MCF 10A (cell line): Measurements from ENCODE around the gene PIM3. TPM values are rescaled to one million over a fixed set of nuclear protein-coding genes. Genes with fewer than 3 reads are reported as not detected.

Source experiments
- BruUV-seq: library from RNA; stranded (reverse); fragments of 400-500 nt; replicated peaks from 2 replicates; lab custom pipeline; 2021; lab: Mats Ljungman, UMichigan
- CTCF ChIA-PET: fragments of 300-600 bp; sonication (Branson Sonifier 250); formaldehyde crosslinking; extraction: SDS; loops from one replicate; lab custom pipeline; 2021; ENCODE audit warnings: antibody characterized with exemption, inconsistent platforms; lab: Yijun Ruan, JAX
- POLR2A ChIA-PET: fragments of 300-600, 350-650 bp; sonication (Branson Sonifier 250); formaldehyde crosslinking; extraction: SDS; loops from one replicate; lab custom pipeline; 2020; ENCODE audit warnings: antibody characterized with exemption, inconsistent platforms; lab: Yijun Ruan, JAX
- DNase-seq: peaks from one replicate; pipeline ENCODE4 v3.0.0-alpha.2; 2018; ENCODE audit not compliant: unreplicated experiment
- H3K27ac Mint-ChIP-seq: one replicate; pipeline ENCODE4 v1.8.0; 2022; ENCODE audit warnings: mild to moderate bottlenecking, low read depth, mixed read lengths; ENCODE audit not compliant: unreplicated experiment
- H3K27me3 Mint-ChIP-seq: one replicate; pipeline ENCODE4 v1.8.0; 2022; ENCODE audit warnings: mixed read lengths; ENCODE audit not compliant: insufficient read depth, unreplicated experiment
- H3K36me3 Mint-ChIP-seq: one replicate; pipeline ENCODE4 v1.8.0; 2022; ENCODE audit warnings: mild to moderate bottlenecking, moderate library complexity, mixed read lengths; ENCODE audit not compliant: insufficient read depth, unreplicated experiment
- H3K4me1 Mint-ChIP-seq: one replicate; pipeline ENCODE4 v1.8.0; 2022; ENCODE audit warnings: mixed read lengths; ENCODE audit not compliant: insufficient read depth, unreplicated experiment
- H3K4me3 Mint-ChIP-seq: one replicate; pipeline ENCODE4 v1.8.0; 2022; ENCODE audit warnings: mild to moderate bottlenecking, moderate library complexity, mixed read lengths; ENCODE audit not compliant: unreplicated experiment
- H3K9me3 Mint-ChIP-seq: one replicate; pipeline ENCODE4 v1.8.0; 2022; ENCODE audit warnings: mixed read lengths; ENCODE audit not compliant: unreplicated experiment
- intact Hi-C: fragments of 100-400 bp; cut with micrococcal nuclease; formaldehyde crosslinking; loops from 2 replicates; pipeline ENCODE4 v1.14.1; 2022
- total RNA-seq: library from RNA; stranded (reverse); gene quantifications from 2 replicates; pipeline ENCODE4 v1.2.3, GENCODE V29; 2022
- TF ChIP-seq, protein P1 (sequence below): fragments of 200-600 bp; IDR thresholded peaks from one replicate; pipeline ENCODE4 v1.8.0; 2022; ENCODE audit warnings: antibody characterized with exemption, mild to moderate bottlenecking; ENCODE audit not compliant: unreplicated experiment

Gene PIM3
- total RNA-seq, 1 experiment from 2014 or later: 56.3 TPM

DNA sequence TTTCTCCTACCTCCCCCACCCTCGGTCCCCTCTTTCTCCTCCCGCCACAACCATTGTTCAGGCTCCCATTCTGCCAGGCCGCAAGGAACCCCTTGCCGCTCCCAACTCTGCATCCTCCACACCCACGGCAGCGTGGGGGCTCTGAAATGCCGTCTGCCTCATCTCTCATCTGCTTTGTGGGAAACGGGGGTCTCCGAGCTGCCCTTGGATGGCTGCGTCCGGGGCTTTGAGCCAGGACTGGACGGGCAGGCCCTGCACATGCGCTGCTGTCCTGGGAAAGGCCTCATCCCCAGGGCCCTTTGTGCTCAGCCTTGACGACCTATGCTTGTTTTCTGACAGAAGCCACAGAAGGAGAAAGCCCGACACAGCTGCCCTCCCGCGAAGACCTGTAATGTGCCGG lies 33.7 kb upstream of the PIM3 start:
- no peak overlapping the region for H3K27ac Mint-ChIP-seq
- BruUV-seq: no TSS peak
- CTCF ChIA-PET: interaction anchor here (1.5 kb wide), 1 partner anchor 103 kb away, joined by 8 read pairs; no protein-coding TSS in a partner anchor
- TF ChIP-seq, protein P1, sequence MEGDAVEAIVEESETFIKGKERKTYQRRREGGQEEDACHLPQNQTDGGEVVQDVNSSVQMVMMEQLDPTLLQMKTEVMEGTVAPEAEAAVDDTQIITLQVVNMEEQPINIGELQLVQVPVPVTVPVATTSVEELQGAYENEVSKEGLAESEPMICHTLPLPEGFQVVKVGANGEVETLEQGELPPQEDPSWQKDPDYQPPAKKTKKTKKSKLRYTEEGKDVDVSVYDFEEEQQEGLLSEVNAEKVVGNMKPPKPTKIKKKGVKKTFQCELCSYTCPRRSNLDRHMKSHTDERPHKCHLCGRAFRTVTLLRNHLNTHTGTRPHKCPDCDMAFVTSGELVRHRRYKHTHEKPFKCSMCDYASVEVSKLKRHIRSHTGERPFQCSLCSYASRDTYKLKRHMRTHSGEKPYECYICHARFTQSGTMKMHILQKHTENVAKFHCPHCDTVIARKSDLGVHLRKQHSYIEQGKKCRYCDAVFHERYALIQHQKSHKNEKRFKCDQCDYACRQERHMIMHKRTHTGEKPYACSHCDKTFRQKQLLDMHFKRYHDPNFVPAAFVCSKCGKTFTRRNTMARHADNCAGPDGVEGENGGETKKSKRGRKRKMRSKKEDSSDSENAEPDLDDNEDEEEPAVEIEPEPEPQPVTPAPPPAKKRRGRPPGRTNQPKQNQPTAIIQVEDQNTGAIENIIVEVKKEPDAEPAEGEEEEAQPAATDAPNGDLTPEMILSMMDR: no peak
- POLR2A ChIA-PET: interaction anchor here (1.6 kb wide), 1 partner anchor 9 kb away, joined by 5 read pairs; the partner anchor contains the start of genes ALG12 and CRELD2
- intact Hi-C loops: no loop called here
- peaks cover 5% of the 10 kb centered on the region for H3K4me1 Mint-ChIP-seq
- no peak overlapping the region for H3K4me3 Mint-ChIP-seq
- no peaks in the 10 kb centered on the region for H3K9me3 Mint-ChIP-seq
- peaks cover 26% of the 10 kb centered on the region for H3K36me3 Mint-ChIP-seq
- H3K27me3 Mint-ChIP-seq: no peaks in the 10 kb centered on the region
- DNase-seq: no peak

DNA sequence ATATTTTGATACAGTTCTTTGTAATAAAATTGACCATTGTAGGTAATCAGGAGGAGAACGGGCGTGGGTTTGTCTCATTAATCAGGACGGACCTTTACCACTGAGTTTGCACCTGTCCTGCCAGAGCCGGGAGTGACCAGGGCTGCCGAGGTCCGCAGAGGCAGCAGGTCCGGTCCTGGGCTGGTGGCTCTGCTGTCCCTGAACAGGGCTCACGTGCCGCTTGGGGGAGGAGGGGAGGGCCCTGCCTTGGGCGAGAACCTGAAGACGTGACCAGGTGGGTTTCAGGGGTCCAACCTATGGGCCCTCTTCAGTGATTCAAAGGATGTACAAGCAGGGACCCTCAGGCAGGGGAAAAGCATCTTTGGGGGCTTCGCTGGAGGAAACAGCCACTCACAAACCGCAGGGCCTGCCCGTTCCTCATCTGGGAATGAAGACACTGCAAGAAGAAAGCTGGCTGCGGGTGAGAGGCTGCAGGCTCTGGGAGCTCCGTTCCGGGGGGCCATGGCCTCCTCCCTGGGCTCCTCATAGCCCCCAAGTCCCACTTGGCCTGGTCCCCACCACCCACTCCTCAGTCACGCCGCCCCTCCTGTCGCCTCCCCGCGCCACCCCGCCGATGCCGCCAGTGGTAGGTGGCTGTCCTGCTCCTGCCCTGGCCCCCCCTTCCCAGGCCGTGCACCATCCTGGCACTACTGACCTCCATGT lies 32.9 kb upstream of the PIM3 start:
- intact Hi-C loops: no loop called here
- TF ChIP-seq, protein P1: no peak

DNA sequence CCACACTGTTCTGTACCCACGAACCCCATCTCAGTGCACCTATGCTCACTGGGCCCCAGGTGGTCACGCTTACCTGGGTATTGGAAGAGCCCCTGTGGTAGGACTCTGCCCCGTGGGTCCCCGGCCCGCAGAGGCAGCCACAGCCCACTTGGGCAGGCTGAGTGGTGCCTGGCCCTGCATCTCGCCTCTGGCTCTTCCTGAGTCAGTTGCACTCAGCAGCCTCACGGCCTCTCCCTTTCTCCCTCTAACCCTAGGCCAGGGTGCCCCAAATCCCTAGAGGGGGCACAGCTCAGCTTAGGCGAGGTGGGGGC lies 32.4 kb upstream of the PIM3 start:
- Mint-ChIP-seq H3K27me3 (no peaks in the 10 kb centered on the region), H3K4me1 (peaks cover 9% of the 10 kb centered on the region), H3K27ac (no peak overlapping the region), H3K4me3 (no peak overlapping the region), H3K9me3 (no peaks in the 10 kb centered on the region), H3K36me3 (peaks cover 26% of the 10 kb centered on the region)
- intact Hi-C loops: no loop called here
- no TSS peak for BruUV-seq
- ChIA-PET CTCF (interaction anchor here (0.6 to 1.5 kb wide), 2 partner anchors 98 to 102 kb away, joined by 3 to 8 read pairs; no protein-coding TSS in a partner anchor), POLR2A (interaction anchor here (1.6 kb wide), 1 partner anchor 10 kb away, joined by 5 read pairs; the partner anchor contains the start of genes ALG12 and CRELD2)
- no peak for DNase-seq
- TF ChIP-seq, protein P1: no peak

More for the DNA sequence above, 32.9 kb upstream of the PIM3 start:
- no peak overlapping the region for H3K4me3 Mint-ChIP-seq
- no peaks in the 10 kb centered on the region for H3K27me3 Mint-ChIP-seq
- POLR2A ChIA-PET: interaction anchor here (1.6 kb wide), 1 partner anchor 9 kb away, joined by 5 read pairs; the partner anchor contains the start of genes ALG12 and CRELD2
- H3K27ac Mint-ChIP-seq: no peak overlapping the region
- no peaks in the 10 kb centered on the region for H3K9me3 Mint-ChIP-seq
- CTCF ChIA-PET: interaction anchor here (1.5 kb wide), 1 partner anchor 102 kb away, joined by 8 read pairs; no protein-coding TSS in a partner anchor
- BruUV-seq: no TSS peak
- peaks cover 26% of the 10 kb centered on the region for H3K36me3 Mint-ChIP-seq
- peaks cover 5% of the 10 kb centered on the region for H3K4me1 Mint-ChIP-seq
- no peak for DNase-seq

DNA sequence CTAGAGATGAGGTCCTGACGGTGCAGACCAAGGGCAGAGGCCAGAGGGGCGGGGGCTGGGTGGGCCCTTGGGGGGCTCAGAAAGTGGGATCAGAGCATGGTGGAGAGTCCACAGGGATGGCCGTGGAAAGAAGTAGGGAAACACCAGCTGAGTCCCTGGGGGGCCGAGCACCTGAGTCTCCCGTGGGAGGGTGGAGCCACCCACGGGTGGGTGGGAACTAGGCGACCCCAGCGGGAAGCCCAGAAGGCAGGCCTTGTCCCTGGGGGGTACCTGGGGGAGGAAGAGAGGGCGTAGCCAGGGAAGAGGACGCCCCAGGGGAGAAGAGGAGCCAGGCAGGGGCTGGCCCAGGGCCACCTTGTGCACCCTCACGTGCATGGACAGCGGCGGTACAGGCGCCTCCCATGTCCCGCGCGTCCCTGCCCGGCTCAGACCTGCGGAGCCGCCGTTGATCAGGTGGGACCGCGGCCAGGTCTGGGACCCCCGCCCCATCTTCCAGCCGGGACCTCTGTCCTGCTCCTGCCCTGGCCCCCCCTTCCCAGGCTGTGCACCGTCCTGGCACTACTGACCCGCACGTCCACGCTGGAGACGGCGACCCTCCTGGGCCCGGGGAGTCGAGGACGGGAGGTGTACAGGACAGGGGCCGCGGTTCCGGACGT lies 31.9 kb upstream of the PIM3 start:
- no peak overlapping the region for H3K4me3 Mint-ChIP-seq
- BruUV-seq: no TSS peak
- no peak overlapping the region for H3K27ac Mint-ChIP-seq
- H3K4me1 Mint-ChIP-seq: peaks cover 12% of the 10 kb centered on the region
- CTCF ChIA-PET: interaction anchor here (0.6 kb wide), 1 partner anchor 98 kb away, joined by 3 read pairs; no protein-coding TSS in a partner anchor
- no peaks in the 10 kb centered on the region for H3K27me3 Mint-ChIP-seq
- POLR2A ChIA-PET: no interaction called here
- intact Hi-C loops: no loop called here
- H3K9me3 Mint-ChIP-seq: no peaks in the 10 kb centered on the region
- no peak for DNase-seq
- TF ChIP-seq, protein P1: no peak
- H3K36me3 Mint-ChIP-seq: peaks cover 26% of the 10 kb centered on the region
